Vagina (tissue), 2 donors: Measurements from ENCODE around the gene HNRNPLL.

Source experiments
- POLR2A ChIP-seq, 2 donors: fragments of 450-650 bp; IDR thresholded peaks; one replicate each; pipeline ENCODE4 v1.6.1; 2017; ENCODE audit warnings: antibody characterized with exemption in 2 of 2, mild to moderate bottlenecking in 2 of 2, moderate library complexity in 2 of 2
- TF ChIP-seq, protein P1 (sequence below), 3 experiments: fragments of 450-650 bp in 2 of 3; fragments of 200-600 bp in 1 of 3; sonication (generic) in 1 of 3; IDR thresholded peaks; one replicate each; pipeline ENCODE4 v1.5.1; 2017 to 2019; ENCODE audit warnings: antibody characterized with exemption in 3 of 3, mild to moderate bottlenecking in 2 of 3, moderate library complexity in 2 of 3

DNA sequence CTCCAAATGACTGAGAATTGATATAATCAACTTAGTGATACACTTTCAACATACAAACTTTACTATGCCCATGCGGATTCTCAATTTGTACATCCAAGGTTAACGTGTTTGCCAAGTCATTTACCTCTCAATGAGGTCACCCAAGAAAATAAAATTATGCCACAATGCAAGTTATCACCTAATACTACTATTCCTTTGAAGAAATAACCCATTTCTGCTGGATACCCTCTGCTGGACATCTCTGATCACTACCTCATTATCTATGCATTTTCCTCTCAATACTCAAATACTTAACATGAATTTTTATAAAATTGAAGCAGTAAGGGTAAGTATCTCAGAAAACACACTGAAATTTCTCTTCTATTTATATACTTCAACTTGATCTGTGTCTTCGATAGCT, 12.7 kb downstream of the HNRNPLL start:
- TF ChIP-seq, protein P1, sequence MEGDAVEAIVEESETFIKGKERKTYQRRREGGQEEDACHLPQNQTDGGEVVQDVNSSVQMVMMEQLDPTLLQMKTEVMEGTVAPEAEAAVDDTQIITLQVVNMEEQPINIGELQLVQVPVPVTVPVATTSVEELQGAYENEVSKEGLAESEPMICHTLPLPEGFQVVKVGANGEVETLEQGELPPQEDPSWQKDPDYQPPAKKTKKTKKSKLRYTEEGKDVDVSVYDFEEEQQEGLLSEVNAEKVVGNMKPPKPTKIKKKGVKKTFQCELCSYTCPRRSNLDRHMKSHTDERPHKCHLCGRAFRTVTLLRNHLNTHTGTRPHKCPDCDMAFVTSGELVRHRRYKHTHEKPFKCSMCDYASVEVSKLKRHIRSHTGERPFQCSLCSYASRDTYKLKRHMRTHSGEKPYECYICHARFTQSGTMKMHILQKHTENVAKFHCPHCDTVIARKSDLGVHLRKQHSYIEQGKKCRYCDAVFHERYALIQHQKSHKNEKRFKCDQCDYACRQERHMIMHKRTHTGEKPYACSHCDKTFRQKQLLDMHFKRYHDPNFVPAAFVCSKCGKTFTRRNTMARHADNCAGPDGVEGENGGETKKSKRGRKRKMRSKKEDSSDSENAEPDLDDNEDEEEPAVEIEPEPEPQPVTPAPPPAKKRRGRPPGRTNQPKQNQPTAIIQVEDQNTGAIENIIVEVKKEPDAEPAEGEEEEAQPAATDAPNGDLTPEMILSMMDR (IDR thresholded peaks at IDR 0.05): no peak
- TF ChIP-seq POLR2A (IDR thresholded peaks at IDR 0.05): no peak
